H1 (cell line): ENCODE data around the gene SERPINA6. TPM values are rescaled to one million over a fixed set of nuclear protein-coding genes. Genes with fewer than 3 reads are reported as not detected.

Experiments used
- CHD7 ChIP-seq: fragments of 300-600 bp; sonication (generic); IDR thresholded peaks from 2 replicates; pipeline ENCODE4 v1.7.1; 2012; ENCODE audit warnings: low read length, moderate library complexity, mild to moderate bottlenecking, inconsistent platforms; ENCODE audit not compliant: insufficient replicate concordance
- polyA plus RNA-seq, 7 experiments: library from polyadenylated mRNA; depleted of rRNA in 3 of 7; stranded (reverse) in 5 of 7; unstranded in 2 of 7; fragments of >200 nt in 5 of 7; fragments of 200-250 nt in 2 of 7; gene quantifications; 1 replicate in 5 of 7; 2 replicates in 1 of 7; 4 replicates in 1 of 7; pipeline versions ENCODE4 v1.2.1 to v1.2.3, GENCODE V29; 2011 to 2013; ENCODE audit warnings: missing spikeins in 2 of 7, mixed read lengths in 2 of 7
- total RNA-seq: library from RNA; stranded (reverse); fragmentation: NEBNext Ultra II Directional; extraction: Animal tissue kit (Norgen Biotek cat#: 25700); gene quantifications from 2 replicates; pipeline ENCODE4 v1.2.1, GENCODE V29; 2021

Gene SERPINA6
- total and polyA plus RNA-seq, 2 of the 8 experiments (the other 6 are each of a cell fraction or from before 2014, with no cell fraction given) = not detected

- TF ChIP-seq CHD7 = no peak
Observed at GRCh38 chr14:94330857-94331256, 7.7 kb upstream of the SERPINA6 start (continued).
